GM19099 (cell line): ENCODE data around the gene CISD2.

Source experiments
- POLR2A ChIP-seq: IDR thresholded peaks from 3 replicates; pipeline ENCODE4 v1.6.1; 2011; ENCODE audit warnings: low read depth; ENCODE audit not compliant: insufficient read length; ENCODE audit errors: extremely low read depth

Gene CISD2

GRCh38 chr4:102836596-102836995, 32.2 kb upstream of the CISD2 start:
- no peak for TF ChIP-seq POLR2A

- TF ChIP-seq POLR2A = no peak
Observed at GRCh38 chr4:102842367-102842766, 26.4 kb upstream of the CISD2 start.

DNA sequence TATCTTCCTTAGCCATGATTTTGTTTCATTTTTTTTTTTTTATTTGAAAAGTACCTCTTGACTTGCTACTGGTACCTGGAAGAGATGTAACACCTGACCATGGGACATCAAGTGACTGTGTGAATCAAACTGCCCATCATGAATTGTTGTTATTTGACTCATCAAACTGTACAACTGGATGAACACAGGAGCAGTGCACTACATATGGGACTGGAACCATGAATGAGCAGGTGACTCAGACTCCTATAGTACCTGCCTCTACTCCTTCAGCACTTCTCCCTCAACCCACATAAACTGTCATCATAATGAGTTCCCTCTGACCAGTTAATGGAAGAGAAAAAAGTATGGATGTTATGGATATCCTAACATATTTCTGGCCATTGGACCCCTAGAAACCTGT, 25.5 kb upstream of the CISD2 start:
- no peak for TF ChIP-seq POLR2A

- TF ChIP-seq POLR2A = no peak
Observed at GRCh38 chr4:102843938-102844337, 24.9 kb upstream of the CISD2 start.

DNA sequence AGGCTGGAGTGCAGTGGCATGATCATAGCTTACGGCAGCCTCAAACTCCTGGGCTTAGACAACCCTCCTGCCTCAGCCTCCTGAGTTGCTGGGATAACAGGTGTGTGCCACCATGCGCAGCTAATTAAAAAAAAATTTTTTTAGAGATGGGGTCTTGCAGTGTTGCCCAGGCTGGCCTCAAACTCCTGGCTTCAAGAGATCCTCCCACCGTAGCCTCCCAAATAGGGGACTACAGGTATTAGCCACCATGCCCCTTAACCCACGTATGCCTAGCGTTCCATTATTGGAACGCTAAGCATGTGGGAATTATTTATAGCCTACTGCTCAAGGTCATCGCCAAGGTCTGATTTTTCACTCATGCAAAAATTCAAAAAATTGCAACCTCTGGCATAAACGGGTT, 21.1 kb upstream of the CISD2 start:
- no peak for TF ChIP-seq POLR2A

- TF ChIP-seq POLR2A = no peak
Observed at GRCh38 chr4:102849579-102850104, 19.1 kb upstream of the CISD2 start.

DNA sequence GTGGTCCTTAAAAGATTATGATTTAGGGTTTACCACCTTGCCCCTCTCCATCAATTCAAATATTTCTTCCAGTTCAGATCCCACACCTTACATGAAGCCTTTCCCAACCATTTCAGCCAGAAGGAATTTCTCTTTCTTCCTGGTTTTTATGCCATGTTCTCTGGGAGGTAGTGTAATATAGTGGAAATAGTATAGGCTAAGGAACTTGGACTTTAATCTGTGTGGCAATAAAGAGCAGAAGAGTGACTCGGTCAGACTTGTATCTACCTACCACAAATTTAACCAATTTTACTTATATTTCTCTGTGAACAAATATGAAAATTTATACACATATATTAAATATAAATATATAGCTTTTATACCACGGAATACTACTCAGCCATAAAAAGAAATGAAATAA, 18.4 kb upstream of the CISD2 start:
- no peak for TF ChIP-seq POLR2A

- TF ChIP-seq POLR2A = no peak
Observed at GRCh38 chr4:102858828-102859464, 9.8 kb upstream of the CISD2 start.

GRCh38 chr4:102860611-102861324, 8.0 kb upstream of the CISD2 start:
- no peak for TF ChIP-seq POLR2A

- no peak for TF ChIP-seq POLR2A
Observed at GRCh38 chr4:102862016-102862415, 6.8 kb upstream of the CISD2 start.

DNA sequence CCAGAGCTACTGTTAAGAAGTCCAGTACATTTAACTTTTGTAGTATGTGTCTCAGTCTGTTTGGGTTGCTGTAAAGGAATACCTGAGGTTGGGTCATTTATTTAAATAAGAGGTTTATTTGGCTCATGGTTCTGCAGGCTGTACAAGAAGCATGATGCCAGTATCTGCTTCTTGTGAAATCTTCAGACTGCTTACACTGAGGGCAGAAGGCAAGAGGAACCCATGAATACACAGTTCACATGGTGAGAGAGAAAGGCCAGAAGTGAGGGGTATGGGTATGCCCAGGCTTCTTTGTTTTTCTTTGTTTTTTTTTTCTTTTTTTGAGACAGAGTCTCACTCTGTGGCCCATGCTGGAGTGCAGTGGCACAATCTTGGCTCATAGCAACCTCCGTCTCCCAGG, 6.0 kb upstream of the CISD2 start:
- TF ChIP-seq POLR2A = no peak

DNA sequence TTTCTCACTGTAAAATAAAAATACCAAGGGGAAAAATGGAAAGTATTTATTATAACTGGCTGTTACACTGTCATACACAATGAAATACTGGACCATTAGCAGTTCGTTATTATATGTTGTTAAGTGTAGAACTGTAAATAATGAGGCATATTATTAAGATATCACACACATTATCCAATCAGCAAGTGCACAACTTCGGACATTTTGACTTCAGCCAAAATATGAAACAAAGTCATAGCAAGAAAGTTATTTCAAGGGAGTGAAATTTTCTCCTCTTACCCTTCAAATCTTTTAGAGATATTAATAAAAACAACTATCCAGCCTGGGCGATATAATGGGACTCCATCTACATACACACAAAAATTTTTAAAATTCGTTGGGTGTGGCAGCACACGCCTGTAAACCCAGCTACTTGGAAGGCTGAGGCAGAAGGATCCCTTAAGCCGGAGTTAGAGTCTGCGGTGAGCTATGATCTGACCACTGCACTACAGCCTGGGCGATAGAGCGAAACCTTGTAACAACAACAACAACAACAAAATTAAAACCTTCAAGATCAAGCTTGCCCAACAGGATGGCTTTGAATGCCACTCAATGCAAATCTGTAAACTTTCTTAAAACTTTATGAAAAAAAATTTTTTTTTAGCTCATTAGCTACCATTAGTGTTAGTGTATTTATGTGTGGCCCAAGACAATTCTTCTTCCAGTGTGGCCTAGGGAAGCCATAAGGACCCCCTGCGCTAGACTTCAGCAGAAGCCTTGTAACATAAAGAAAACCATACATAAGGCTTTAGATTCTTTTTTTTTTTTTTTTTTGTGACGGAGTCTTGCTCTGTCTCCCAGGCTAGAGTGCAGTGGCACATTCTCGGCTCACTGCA, 1.3 kb upstream of the CISD2 start:
- TF ChIP-seq POLR2A = no peak

GRCh38 chr4:102868153-102868780, 525 bp upstream of the CISD2 start:
- no peak for TF ChIP-seq POLR2A

- no peak for TF ChIP-seq POLR2A
Observed at GRCh38 chr4:102869569-102870197, 891 bp downstream of the CISD2 start.
